Choroid plexus epithelial cell (primary cell): ENCODE results near the gene ZDHHC14.
"Not testable (repeated sequence)": the region's sequence is repeated elsewhere in the genome, so short reads cannot be mapped to it uniquely, and the experiment has no call there.

Experiments
- DNase-seq: peaks from one replicate; pipeline ENCODE4 v3.0.0-alpha.2; 2010; ENCODE audit warnings: low read depth
- H3K4me3 ChIP-seq: 2 replicates; pipeline ENCODE4 v1.5.1; 2011; ENCODE audit warnings: low read depth, mild to moderate bottlenecking, control low read depth, low read length, moderate library complexity
- TF ChIP-seq, protein P1 (sequence below): conservative IDR thresholded peaks from 2 replicates; pipeline ENCODE4 v1.5.1; 2011; ENCODE audit warnings: low read depth, mild to moderate bottlenecking, control low read depth, inconsistent platforms, low read length, moderate library complexity

ZDHHC14 gene

DNA sequence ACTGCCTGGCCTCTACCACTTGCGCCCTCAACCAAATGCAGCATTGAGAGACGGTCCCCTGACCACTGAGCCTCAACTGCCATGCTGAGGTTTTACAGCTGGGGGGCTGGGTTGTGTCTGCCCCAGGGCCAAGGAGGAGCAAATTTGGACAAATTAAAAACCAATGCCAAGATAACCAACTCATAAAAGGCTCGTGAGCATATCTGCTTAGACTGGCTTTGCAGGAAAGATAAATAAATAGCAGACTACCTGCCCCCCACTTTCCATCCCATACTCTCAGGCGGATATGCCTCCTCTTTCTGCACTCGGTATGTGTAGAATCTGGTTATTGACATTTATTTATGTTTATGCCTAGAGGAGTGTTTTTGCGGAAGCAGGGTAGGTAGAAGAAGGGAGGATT, 76.8 kb downstream of the ZDHHC14 start:
- no peak overlapping the region for H3K4me3 ChIP-seq
- DNase-seq: no peak
- TF ChIP-seq, protein P1, sequence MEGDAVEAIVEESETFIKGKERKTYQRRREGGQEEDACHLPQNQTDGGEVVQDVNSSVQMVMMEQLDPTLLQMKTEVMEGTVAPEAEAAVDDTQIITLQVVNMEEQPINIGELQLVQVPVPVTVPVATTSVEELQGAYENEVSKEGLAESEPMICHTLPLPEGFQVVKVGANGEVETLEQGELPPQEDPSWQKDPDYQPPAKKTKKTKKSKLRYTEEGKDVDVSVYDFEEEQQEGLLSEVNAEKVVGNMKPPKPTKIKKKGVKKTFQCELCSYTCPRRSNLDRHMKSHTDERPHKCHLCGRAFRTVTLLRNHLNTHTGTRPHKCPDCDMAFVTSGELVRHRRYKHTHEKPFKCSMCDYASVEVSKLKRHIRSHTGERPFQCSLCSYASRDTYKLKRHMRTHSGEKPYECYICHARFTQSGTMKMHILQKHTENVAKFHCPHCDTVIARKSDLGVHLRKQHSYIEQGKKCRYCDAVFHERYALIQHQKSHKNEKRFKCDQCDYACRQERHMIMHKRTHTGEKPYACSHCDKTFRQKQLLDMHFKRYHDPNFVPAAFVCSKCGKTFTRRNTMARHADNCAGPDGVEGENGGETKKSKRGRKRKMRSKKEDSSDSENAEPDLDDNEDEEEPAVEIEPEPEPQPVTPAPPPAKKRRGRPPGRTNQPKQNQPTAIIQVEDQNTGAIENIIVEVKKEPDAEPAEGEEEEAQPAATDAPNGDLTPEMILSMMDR: no peak

DNA sequence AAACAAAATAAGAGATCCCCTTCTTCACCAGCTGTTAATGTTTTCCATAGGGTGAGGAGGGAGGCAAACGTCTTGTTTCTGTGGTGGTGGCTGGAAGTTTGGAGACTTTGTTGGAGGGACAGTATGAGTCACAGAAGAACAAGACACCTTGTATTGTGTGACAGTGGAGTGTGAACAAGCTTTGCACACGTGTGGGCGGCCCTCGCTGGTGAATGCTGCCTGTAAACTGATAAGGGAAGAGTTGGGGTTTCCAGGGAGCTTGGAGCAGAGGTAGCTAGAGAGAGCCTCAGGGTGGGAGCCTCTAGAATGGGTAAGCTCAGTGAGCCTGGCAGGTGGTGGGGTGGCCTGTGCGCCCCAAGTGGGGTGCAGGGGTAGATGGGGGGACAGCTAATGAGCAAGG, 78.3 kb downstream of the ZDHHC14 start:
- TF ChIP-seq, protein P1: no peak
- no peak overlapping the region for H3K4me3 ChIP-seq
- no peak for DNase-seq

DNA sequence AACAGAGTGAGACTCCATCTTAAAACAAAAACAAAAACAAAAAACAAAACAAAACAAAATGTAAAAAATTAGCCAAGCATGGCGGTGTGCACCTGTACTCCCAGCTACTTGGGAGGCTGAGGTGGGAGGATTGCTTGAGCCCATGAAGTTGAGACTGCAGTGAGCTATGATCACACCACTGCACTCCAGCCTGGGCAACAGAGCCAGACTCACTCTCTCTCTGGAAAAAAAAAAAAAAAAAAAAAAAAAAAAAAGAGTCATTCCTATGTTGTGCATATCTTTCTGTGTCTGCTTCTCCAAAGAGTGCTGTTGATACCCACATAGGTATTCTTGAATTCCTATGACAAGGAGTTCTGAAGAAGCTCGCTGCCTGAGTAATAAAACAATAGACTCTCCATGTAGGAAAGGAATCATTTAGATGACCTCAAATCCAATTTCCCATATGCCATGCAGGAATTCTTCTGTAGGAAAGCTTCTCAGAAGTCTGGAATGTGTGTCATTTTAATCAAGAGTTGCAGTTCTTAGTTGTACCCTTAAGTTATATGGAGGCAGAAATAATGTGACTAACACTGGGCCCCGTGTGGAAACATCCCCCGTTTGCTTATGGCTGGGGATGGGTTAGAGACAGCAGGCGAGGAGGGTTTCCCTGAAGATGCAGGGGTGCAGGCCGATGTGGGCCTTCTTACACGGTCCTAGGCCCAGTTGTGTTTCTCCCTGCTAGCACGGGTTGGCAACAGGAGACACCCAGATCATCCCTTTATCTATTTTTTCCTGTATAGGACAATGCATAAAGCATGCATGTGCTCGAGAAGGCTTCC, 79.4 kb downstream of the ZDHHC14 start:
- TF ChIP-seq, protein P1: no peak
- no peak overlapping the region for H3K4me3 ChIP-seq
- no peak for DNase-seq

DNA sequence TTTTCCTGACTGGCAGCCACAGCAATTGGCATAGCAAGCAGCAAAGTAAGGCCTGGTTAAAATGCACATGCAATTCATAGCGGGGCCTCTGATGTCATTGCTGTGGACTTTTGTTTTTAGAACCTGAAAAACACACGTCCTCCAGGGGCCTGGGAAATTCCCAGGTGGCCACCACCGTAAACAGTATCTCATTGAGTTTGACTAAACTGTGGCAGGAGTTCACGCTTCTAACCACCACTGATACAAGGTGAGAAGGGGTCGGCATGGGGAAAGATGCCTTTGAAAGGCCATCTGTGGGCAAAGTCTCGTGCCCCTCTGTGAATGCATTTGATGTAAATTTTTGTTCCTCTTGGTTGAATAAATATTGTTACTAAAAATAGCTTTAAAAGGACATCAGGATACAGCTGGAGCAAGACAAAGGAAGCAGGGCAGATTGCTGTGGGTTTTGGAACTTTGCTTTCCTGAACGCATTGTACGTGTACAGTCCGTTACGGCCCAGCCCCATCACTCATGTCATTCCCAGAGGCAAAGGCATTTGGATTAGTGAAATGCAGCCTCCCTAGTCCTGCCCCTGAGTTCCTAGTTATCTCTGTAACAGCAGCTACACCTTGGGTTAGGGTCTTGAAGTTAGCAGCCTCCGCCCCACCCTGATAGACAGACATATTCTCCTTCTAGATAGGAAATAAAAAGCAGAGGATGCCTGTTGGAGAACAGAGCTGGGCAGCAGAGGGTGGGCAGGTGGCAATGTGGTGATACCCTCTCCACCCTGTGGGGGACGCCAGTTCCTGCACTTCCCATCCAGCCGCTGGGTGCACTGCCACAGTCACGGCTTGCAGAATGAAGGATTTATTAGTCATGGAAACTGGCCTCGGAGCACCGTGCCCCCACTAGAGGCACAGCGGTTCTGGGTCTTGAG, 80.3 kb downstream of the ZDHHC14 start:
- H3K4me3 ChIP-seq: no peak overlapping the region
- TF ChIP-seq, protein P1: no peak
- DNase-seq: peak; percentile 71

DNA sequence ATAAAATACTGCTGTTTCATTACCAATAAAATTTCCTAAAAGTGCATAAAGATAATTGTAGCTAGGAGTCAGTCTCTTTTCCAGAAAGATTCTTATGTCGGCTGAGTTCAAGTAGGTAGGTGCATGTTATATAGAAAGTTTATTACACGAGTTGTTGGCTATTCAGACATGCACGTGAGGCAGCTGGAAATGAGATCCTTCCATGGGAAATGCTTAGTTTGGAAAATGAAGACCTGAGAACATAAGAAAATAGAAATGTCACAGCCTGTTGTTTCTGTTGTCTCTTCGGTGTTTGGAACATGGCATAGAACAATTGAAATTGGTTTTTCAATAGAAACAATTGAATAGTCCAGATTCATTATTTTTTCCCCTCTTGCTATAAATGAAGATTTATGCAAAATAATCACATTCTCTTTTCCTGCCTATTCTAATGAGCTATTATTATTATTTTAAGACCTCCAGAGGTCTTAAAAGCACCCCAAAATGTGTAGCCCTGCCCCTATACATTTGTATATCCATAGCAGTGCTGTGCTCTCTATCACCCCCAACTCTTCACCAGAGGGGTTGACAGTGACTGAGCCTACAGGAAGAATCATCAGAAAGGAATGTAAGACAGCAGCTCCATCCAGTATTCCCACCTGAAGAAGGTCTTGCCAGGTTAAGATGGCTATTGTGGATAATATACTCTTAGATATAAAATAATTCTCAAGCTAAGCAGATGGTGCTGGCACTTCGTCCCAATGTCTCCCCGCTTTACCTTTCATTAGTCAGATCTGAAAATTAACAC, 82.2 kb downstream of the ZDHHC14 start:
- TF ChIP-seq, protein P1: no peak
- no peak overlapping the region for H3K4me3 ChIP-seq
- DNase-seq: no peak

DNA sequence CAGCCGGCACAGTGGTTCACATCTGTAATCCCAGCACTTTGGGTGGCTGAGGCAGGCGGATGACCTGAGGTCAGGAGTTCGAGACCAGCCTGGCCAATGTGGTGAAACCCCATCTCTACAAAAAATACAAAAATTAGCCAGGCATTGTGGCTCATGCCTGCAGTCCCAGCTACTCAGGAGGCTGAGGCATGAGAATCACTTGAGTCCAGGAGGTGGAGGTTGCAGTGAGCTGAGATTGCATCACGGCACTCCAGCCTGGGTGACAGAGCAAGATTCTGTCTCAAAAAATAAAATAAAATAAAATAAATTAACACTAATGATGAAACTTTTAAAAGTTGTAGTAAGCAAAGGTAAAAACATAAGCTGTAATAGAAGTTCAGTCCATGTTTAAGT, 82.7 kb downstream of the ZDHHC14 start:
- H3K4me3 ChIP-seq, DNase-seq: not testable (repeated sequence)
